Measurements from ENCODE around the gene PLXNA4.

GRCh38 chr7:132145466-132145865 lies 430.8 kb downstream of the PLXNA4 start:
- TF ChIP-seq CTCF (IDR thresholded peaks at IDR 0.05; ENCODE audit: low read depth, low read length) (no peak), EZH2phosphoT487 (IDR thresholded peaks at IDR 0.05; ENCODE audit: low read depth) (no peak)
